Measurements from ENCODE around the gene ABHD17A.

ABHD17A gene

DNA sequence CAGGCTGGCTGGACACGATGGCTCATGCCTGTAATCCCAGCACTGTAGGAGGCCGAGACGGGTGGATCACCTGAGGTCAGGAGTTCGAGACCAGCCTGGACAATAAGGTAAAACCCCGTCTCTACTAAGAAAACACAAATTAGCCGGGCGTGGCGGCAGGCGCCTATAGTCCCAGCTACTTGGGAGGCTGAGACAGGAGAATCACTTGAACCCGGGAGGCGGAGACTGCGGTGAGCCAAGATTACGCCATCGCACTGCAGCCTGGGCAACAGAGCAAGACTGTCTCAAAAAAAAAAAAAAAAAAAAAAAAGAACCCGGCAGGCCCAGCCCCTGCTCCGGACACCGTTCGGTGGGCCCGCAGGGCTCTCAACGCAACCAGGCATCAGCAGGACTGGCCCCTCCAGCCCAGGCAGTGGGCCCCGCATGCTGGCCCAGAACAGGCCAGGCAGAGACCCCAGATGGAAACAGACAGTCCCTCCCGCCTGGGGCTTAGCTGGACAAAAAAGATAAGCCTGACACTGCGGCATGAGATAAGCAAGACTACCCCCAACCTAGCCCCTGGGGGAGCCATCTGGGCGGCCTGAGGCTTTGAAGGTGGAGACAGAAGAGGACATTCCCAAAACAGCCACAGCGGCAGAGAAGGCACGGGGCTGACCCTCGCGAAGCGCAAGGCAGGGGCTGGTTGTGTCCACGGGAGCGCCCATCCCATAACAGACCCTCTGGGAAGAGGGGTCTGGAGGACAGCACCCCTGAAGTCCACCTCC, 48.7 kb downstream of the ABHD17A start:
- no peak for DNase-seq

DNA sequence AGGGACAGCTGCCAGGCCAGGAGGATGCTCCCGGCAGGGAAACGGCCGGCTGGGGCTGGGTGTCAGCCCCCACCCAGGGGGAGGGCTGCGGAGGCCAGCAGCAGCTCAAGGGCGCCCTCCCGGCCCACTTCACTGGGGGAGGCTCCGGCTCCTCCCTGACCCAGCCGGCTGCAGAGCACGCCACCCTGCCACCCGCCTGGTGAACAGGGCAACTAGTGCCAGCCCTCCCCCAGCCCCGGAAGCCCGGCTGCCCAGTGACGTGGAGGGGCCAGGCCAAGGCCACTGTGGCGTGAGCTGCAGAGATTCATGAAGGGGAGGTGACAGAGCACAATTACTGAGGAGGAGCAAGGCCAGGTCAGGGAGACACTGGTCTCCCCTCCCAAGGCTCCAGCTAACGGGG, 51.8 kb downstream of the ABHD17A start:
- DNase-seq: no peak

DNA sequence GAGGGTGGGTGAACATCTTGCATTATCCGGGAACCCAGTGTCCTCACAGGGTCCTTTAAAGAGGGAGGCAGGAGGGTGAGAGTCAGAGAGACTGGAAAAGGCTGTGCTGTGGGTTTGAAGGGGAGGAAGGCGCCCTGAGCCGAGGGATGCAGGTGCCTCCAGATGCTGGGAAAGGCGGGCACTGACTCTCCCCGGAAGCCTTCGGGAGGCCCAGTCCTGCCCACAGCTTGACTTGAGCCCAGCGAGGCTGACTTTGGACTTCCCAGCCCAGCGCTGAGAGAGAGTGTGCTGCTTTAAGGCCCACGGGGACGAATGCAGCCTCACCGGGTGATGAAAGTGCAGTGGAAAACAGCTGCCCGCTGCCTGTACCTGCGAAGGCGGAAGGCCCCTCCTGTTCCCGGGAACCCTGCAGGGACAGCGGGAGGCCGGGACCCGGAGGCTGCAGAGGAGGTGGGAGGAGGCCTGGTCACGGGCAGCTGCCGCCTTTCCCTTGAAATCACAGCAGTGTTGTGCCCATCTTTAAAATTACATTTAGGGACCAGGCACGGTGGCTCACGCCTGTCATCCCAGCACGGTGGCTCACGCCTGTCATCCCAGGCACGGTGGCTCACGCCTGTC, 53.1 kb downstream of the ABHD17A start:
- DNase-seq: no peak

DNA sequence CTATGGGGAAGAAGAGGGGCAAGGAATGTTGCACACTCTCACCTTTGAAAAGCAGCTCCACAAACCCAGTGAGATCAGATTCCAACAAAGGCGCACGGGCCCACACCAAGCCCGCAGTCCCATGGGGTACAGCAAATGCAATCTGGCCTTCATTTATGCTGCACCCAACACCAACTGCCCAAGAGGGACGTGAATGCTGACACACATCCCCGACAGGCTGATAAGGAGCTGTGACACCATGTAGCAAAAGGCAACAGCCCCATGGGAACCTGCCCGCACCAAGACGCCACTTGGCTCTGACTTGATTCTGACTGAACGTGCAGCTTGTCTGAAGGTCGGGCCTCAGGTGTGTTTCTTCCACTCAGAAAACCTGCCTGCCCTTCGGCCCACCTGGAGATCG, 54.3 kb downstream of the ABHD17A start:
- DNase-seq: no peak

DNA sequence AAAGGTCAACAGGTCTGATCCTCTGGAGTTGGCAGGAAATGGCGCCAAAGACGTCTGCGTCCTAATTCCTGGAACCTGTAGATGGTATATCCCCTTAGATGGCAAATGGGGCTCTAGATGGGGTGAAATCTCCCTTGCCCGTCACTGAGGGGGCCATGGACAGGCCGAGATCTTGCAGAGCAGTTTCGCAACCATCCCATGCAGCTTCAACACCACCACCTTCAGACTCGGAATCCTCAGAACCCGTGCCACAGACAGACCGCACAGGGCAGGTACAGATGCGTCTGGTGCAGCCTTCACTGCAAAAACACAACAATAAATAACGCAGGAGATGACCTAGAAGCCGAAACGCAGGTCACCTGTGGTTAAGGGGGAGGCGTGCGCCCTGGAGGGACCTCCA, 54.7 kb downstream of the ABHD17A start:
- no peak for DNase-seq

DNA sequence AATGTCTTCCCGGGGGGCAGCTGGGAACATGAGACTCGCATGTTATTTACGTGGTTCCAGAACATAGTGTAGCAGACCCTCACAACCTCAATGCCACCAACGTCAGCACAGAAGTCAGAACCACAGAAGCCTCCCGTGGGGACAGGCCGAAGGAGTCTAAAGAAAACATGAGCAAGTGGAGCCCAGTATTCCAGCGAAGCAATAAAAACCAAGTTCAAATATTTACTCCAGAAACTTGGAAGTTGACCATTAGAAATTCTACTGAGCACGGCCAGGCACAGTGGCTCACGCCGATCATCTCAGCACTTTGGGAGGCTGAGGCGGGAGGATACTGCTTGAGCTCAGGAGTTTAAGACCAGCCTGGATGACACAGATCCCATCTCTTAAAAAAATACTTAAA, 55.3 kb downstream of the ABHD17A start:
- no peak for DNase-seq

DNA sequence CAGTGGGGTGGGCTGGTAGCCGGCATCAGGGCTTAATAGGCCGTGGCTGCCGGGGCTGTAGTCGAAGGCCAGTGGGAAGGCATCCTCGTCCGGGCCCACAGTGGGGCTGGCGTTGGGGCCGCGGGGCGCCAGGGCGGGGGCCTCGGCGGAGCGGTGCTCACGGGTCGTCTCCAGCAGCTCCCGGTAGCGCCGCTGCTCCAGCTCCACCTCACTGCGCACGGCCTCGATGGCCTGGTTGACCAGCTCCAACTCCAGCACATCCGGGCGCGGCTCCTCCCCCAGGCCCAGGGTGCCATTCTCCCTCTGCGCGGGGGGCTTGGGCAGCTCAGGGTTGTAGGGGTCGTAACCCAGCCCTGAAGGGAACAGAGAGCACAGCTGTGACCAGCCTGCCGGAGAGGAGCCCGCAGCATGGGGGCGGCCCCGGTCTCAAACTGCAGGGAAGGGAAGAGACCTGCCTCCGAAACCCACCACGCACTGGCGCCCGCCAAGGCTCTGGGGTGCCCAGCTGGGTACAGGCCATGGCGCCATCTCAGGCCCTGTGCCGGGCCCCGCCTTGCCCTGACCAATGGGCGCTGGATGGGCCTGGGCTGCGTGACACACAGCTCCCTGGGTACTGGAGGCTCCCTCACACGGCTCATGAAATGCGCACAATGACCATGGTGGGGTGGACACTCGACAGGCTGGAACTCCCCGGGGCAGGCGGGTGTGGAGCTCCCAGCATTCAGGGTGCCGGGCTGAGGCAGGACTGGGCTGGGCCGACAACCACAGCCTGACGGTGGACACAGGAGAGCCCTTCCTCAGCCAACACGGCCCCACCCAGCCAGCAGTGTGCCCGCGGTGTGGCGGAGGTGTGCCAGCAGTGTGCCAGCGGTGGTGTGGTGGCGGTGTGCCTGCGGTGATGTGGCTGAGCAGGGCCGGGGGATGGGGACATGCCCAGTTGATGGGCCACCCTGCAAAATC, 56.7 kb downstream of the ABHD17A start:
- no peak for DNase-seq

DNA sequence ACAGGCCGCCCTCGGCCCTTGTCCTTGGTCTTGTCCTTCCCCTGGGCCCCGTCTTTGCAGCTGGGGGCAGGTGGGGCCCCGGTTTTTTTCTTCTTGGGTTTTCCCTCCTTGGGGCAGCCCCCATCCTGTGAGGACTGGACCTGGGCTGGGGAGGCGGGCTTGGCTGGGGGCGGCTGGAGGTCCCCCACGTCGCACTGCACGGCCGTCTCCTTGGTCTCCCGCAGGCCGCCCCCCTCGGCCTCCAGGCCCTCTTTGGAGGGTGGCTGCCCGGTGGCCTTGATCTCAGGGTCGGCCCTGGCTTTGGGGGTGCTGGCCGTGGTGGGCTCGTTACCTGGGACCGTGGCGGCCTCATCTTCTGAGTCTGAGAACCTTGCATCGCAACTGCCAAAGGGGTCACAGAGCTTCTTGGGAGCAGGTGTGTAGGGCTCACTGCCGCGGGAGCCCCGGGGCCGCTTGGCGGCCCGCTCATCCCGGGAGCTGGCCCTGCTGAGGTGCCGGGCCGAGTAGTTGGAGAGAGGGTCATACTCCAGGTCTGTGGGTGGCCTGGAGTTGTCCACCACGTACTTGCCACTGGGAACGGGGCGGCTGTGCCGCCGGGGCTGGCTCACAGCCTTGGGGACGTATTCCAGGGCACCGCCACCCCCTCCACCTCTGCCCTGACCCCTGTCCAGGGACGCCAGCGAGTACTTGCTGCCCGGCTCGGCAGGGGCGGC, 57.6 kb downstream of the ABHD17A start:
- DNase-seq: no peak

All from femur (tissue), 1 donor.